ENCODE results near the gene COL4A3.

DNA sequence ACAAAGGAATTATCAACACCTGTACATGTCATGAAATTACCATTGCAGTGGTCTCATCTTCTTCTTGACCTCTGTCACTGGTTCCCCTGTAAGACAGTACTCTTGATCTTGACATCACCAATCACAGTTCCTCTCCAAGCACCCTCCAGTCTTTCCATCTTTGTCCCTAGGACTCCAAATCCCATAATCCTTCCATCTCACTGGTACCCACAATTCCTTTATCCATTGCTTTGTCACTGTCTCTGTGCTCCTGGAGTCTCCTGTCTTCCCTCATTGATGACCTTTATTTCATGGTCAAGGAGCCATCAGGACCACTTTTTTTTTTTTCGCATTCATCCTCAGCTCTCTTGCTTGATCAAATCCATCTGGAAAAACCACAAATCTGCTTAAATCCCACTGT lies 56.7 kb downstream of the COL4A3 start:
- TF ChIP-seq CTCF (conservative IDR thresholded peaks at IDR 0.05 in 1 of 2, IDR thresholded peaks at IDR 0.05 in 1 of 2; ENCODE audit: extremely low read depth in 1 of 2, insufficient read depth in 1 of 2, low read depth in 1 of 2, low read length in 2 of 2), result no peak
- TF ChIP-seq EZH2 (IDR thresholded peaks at IDR 0.05; ENCODE audit: borderline replicate concordance, low read length), result no peak
